Large intestine (tissue), 1 donor: ENCODE measurements around the gene COX4I2. TPM values are rescaled to one million over a fixed set of nuclear protein-coding genes. Genes with fewer than 3 reads are reported as not detected.

Experiments
- polyA plus RNA-seq: library from polyadenylated mRNA; unstranded; fragments of 120-200 nt; gene quantifications from one replicate; pipeline ENCODE4 v1.2.1, GENCODE V29; 2013

COX4I2 gene
- polyA plus RNA-seq, 1 donor, result 1.8 TPM

Other genes starting within 250 kb of the COX4I2 start
- gene DEFB119, start 247.3 kb upstream of the COX4I2 start, polyA plus RNA-seq, result not detected
- gene DEFB121, start 231.7 kb upstream of the COX4I2 start, polyA plus RNA-seq, result not detected
- not detected for gene DEFB123, start 197.3 kb upstream of the COX4I2 start, polyA plus RNA-seq
- 0.21 TPM for gene DEFB124, start 162.8 kb upstream of the COX4I2 start, polyA plus RNA-seq
- gene REM1, start 162.6 kb upstream of the COX4I2 start, polyA plus RNA-seq, result 2.8 TPM
- 123 TPM for gene HM13, start 123.5 kb upstream of the COX4I2 start, polyA plus RNA-seq
- gene ID1, start 32.6 kb upstream of the COX4I2 start, polyA plus RNA-seq, result 245 TPM
- gene BCL2L1, start 85.0 kb downstream of the COX4I2 start, polyA plus RNA-seq, result 58.5 TPM
- gene TPX2, start 101.4 kb downstream of the COX4I2 start, polyA plus RNA-seq, result 21.8 TPM
- gene MYLK2, start 181.4 kb downstream of the COX4I2 start, polyA plus RNA-seq, result 0.21 TPM
- 0.96 TPM for gene FOXS1, start 207.7 kb downstream of the COX4I2 start, polyA plus RNA-seq
- gene DUSP15, start 232.6 kb downstream of the COX4I2 start, polyA plus RNA-seq, result 11.2 TPM
- 1.0 TPM for gene TTLL9, start 232.7 kb downstream of the COX4I2 start, polyA plus RNA-seq